Measurements from ENCODE around the gene PIGK.

Gene PIGK

DNA sequence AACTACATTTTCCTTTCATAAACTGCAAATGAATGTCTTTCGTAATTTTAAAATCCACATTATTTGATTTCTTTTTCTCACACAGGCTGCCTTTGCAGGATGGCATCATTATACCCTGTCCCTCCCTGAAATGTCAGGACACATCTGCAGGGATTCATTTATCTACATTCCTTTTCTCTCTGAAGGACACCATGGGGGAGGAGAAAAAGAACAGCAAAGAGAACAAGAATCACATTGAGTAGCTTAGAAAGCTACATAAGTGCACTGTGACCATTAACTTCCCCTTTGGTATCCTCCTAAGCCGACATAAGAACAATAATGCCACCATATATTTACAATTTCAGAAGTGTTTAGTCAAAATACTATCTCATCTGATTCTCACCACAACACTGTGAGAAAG, 129.5 kb downstream of the PIGK start:
- no peak for DNase-seq

DNA sequence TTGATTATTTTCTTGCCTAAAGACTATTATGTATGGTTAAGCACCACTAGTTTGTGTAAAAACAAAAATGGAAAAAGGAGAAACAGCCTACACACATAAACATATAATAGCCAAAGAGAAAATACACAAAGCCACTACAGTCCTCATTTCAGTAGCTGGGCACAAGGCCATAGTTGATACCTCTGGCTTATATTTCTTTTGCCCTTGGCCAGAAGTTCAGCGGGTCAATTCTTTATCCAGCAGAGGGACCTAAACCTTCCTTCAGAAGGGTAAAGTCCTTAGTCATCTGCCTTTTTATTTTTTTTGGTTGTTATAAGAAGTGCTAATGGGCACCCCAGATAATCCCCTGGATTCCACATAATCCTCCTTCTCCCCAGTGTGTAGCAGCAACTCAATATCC, 134.1 kb downstream of the PIGK start:
- DNase-seq, result no peak

DNA sequence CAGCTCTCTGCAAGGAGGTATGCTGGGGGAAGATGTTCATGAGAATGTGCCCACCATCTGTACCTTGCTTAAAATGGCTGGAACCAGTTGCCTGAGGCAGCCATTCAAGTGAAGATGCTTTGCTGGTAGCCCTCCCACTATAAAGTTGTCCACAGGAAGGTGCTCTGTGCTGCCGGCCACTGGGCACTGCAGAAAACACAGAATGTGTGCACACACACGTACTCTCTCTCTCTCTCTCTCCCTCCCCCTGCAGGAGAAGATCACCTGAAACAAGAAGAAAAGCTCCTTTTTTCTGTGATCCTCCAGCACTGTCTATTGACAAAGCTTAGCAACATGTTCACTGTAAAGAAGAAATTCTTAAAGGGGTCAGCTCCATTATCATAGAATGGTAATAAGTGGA, 134.8 kb downstream of the PIGK start:
- DNase-seq, result no peak

DNA sequence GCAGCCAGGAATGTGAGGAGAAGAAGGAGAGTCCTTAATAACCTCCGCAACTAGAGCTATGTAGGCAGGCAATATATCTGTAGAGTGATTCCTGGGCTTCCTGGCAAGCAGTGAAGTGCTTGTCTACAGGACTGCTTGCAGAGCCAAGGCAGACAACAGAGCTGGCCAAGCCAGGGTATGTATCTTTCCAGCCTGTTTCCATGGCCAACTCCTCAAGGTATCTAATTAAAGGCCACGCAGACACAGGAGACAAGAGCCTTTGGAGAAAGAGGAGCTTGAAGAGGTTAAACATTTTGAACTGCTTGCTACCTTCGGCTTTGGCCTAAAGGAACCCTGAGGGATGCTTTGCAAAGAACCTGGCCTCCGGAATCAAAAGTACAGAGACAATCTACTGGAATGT, 137.4 kb downstream of the PIGK start:
- no peak for DNase-seq

DNA sequence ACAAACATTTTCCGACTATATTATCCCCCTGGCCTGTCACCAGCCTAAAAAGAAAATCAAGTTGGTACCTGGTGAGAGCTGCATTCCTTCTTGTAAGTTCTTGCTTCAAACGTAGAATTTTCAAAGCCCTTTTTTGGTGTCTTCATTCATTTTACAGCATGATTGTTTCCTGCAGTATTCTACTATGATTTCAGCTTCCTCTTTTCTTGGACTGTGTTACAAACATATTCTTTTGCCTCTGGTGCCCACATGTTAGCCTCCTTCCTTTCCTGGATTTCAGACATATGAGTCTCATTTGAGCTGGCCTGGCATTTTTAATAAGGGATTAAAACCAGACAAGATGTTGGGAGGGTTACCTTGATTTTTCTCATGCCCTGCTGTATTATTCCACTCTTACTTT, 142.5 kb downstream of the PIGK start:
- DNase-seq, result no peak

DNA sequence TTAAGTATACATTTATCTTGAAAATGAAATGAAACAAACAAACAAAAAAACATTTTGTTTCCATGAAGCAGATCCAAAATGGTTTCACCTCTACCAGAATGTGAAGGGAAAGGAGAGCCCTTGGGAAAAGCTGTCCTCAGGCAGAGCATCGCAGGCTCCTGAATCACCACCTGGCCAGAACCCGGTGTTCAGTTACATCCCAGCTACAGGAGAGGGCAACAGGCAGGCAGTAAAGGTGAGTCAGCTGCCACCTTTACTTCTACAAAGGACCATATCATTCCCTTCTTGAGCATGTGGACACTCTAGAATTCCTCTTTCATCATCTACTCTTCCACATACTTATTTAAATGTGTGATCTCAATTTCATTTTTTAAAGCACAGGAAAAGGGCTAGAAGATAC, 151.2 kb downstream of the PIGK start:
- DNase-seq, result no peak

DNA sequence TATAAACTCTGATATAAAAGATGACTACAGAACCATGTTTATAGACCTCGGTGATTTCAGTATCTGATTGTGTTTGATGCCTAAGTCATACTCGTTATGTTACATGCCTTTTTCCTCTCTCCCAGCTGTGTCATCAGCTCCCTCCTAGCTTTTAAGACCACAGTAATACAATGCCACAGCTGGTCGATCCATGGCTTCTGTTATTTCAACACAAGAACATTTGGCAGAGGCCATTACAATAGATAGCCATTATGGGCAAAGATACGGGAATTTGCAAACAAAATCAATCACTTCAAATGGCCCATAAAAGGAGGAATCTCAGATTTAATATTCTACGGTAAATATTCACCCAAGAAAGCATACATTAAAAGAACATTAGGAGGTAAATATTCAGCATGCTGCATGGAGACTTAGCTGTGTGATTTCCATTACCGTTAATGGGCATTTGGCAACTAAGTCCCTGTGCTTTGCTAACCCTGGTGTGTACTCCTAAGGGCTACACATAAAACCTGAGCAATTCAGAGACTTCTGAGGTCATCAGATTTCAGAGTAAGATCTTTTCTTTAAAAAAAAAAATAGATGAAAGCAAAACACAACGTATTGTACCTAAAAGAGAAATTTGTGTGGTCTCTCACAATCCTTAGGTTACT, 153.4 kb downstream of the PIGK start:
- DNase-seq, result no peak

DNA sequence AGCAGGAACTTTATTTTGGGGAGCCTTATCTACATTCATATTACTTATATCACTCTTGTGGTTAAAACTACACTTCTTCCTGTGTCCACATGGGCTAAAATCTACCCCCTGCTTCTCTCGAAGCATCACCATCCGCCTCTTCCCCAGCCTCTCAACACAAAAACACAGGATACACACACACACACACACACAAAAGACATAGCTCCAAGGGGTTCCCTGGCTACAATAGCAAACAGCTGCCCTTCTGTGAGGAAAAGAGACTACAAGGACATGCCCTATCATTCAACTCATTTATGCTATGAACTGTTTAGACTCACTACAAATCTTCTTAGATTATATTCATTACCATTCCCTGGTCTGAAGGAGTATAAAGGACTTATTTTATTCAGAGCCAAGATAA, 155.0 kb downstream of the PIGK start:
- no peak for DNase-seq

DNA sequence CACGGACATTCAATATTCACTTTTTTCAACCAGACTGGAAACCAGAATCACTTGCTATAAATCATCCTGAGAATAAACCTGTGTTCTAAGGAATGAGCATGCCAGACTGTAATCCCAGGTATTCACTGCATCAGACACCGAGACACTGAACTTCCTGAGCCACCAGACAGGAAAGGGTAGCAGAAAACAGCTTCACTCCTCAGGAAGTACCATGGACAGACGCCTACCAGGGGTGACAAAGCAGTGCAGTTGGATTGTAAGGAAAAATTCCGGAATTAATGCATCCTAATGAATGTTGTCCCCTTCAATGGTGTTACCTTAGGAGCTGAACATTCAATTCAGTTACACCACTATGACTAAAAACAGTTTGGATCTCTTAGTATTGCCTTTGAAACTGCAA, 156.1 kb downstream of the PIGK start:
- peak; percentile 1 for DNase-seq

DNA sequence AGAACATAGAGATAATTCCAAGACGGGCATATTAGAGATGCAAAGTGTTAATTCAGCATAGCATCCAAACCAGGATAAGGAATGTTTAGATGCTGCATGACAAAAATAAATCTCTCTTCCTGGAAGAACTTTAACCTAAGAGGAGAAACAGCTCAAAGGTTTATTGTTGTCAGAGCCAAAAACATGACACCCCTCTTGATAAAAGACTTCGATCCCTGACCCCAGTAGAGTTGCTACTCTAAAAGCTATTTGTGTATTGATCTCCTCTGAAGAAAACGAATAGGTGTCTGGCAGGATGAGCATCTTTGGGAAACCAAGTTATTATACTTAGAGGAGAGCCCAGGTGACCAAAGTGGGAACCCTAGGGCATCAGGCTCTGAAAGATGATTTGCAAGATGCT, 158.1 kb downstream of the PIGK start:
- no peak for DNase-seq

DNA sequence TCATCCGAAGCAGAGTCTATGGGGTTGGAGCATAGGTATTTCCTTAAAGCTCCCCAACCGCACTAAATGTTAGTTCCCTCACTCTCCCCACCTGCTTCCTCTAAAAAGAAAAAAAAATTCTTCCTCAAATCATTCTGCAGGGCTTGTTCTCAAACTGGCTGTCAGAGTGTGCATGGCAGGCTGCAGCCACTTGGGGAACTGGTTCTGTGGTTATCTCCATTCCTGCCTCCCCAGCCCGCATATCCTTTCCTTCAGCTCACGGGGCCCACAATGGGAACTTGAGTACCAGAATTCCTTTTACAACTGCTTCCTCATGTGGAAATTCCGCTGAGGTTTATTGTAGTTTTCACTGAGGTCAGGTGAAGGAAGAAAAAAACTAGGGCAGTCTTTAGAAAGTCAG, 159.2 kb downstream of the PIGK start:
- DNase-seq, result no peak

DNA sequence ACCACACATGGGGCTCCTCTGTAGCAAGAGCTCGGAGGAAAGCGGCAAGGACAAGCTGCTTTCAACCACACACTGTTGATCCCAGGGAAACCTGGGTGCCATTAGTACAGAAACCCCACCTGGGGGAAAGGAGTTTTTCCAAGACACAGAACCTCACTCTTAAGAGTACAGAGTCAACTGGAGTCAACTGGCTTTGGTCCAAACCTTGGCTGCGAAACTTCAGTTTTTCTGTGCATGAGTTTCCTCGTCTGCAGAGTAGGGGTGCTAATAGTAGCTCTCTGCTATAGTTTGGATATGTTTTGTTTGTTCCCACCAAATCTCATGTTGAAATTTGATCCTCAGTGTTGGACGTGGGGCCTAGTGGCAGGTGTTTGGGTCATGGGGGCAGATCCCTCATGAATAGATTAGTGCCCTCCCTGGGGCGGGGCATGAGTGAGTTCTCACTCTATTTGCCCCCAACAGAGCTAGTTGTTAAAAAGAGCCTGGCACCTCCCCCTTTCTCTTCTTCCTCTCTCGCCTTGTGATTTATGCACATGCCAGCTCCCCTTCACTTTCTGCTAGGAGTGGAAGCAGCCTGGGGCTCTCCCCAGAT, 161.1 kb downstream of the PIGK start:
- no peak for DNase-seq

DNA sequence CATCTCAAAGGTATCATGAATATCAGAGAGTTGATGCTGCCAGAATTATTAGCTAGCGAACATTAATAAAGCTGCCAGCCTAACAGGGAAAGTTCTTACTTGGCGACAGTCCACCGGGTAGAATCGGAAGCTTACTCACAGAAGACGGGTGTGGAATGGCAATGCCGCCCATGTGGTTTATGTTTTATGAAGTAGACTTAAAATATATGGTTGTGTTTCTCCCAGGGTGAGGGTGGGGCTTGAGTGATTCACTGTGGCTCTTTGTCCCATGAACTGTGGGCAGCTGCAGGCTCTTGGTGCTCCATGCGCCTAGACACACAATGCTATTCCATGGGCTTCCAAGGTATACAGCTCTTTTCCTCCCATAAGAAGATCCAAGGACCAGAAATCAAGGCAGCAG, 162.7 kb downstream of the PIGK start:
- DNase-seq, result no peak

DNA sequence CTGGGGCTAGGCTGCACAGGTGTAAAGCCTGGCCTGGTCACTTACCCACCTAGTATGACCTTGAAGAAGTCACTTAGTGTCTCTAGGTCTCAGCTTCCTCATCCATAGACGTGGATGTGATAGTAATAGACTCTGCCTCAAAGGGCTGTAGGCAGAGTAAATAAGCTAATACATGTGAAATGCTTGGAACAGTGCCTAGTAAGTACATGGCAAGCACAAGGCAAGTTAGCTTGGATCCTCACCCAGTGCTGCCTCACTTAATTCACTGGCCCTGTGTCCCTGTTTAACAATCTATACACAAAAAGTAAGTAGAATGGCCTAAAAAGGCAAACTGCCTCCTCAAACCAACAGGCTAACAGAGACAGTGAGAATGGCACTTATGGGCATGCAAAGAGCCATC, 167.8 kb downstream of the PIGK start:
- no peak for DNase-seq

DNA sequence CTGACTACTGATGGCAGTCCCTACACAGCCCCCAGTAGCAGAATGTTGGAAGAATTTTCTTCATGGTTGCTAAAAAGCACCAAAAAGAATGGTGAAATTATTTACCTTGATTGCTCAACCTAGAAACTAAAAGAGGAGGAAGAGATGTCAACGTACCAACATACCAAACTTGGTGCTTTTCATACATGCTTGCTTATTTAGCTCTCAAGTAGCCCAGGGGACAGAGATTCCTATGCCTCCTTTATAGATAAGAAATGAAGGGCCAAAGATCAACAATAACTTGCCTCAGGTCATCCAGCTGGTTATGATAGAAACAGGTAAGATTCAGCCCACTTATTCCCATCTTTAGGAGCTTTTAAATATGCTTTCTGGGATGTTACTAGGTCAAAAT, 170.6 kb downstream of the PIGK start:
- no peak for DNase-seq

DNA sequence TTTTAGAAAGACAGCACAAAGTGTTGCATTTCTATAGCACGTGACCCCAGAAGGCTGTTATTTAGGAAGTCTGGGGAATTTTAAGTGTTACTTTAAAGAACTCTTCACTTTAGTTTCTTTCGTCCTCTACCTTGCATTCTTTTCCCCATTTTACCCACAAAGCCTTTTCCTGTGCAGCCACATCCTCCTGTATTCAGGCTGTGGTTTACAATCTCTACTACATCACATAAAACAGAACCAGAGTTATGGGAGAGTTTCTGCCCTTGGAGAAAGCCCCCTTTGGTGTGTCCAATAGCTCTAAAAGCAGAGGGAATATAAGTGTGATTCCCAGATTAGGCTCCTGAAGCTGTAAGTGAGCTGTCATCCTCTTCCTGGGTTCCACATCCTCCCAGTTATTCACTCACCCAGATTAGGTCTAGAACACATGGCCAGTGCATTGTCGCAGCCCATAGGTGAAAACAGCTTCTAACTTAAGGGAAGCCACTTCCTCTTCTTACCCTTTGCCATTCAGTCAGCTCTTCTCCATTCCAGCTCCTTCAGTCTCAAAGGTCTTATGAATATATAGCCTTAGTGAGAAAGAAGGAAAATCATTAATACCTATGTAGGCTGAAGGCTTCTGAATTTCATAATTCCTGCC, 171.1 kb downstream of the PIGK start:
- DNase-seq, result no peak

DNA sequence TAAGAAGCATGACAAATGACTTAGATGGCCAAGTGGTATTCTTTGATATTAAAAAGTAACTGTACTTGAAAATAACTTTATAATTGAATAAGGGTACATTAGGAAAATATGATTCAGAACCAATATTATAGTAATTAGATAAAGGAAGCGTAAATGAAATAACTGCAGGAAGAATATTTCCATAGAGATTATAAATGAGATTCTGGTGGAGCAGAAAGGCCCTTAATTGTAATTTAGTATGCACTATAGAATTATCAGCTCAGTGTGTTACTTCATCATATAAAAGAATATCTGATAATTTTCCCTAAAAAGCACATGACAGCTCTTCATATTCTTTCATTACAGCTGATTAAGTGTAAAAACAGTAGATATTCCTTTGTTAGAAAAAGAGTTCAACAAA, 171.7 kb downstream of the PIGK start:
- DNase-seq, result no peak

DNA sequence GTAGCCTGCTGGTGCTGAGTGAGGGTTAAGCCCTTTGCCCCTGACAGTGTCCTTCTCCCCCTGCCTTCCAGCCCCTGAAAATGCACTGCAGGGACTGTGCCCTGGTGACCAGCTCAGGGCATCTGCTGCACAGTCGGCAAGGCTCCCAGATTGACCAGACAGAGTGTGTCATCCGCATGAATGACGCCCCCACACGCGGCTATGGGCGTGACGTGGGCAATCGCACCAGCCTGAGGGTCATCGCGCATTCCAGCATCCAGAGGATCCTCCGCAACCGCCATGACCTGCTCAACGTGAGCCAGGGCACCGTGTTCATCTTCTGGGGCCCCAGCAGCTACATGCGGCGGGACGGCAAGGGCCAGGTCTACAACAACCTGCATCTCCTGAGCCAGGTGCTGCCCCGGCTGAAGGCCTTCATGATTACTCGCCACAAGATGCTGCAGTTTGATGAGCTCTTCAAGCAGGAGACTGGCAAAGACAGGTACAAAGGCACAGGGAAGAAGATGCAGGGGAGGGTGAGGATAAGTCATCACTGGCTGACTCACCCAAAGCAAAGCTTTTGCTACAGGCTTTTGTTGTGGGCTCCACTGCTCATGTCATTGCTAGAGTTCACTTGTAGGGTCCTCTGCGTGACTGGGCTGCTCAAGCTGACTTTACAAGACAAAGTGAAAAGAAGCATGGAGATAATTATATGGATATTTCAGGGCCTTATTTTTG, 174.9 kb downstream of the PIGK start:
- DNase-seq, result peak; percentile 10

DNA sequence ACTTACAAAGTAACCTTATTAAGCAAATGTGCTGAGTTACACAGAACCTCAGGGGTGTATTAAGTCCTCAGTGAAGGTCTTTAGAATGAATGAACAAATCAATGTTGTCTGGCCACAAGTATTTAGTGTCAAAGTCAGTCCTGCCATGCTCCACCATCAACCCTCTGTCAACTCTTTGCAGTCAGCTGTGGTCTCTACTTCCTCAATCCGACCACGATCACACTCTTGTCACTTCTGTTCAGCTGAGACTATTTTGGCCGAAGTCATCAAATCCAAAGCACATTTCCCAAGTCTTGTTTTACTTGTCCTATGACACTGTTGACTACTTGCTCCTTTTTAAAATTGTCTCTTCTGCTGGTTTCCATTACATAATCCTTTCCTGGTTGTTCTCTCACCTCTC, 178.4 kb downstream of the PIGK start:
- DNase-seq, result no peak

DNA sequence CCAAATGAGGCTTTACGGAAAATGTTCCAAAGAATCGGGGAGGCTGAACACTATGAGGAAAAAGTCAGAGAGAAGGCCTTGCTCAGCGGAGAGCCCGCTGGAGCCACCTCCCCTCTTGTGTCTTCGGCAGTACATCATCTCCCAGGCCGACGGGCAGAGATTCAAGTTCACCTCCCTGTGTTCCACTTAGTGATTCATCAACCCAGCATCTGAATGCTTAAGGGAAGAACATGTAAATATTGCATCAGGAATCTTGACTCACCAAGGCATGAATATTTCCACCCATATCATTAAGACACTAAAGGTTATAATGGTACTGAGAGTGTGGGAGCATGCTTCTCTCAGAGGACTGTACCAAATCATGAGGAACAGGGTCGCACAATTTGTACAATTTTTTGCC, 179.5 kb downstream of the PIGK start:
- peak; percentile 78 for DNase-seq

DNA sequence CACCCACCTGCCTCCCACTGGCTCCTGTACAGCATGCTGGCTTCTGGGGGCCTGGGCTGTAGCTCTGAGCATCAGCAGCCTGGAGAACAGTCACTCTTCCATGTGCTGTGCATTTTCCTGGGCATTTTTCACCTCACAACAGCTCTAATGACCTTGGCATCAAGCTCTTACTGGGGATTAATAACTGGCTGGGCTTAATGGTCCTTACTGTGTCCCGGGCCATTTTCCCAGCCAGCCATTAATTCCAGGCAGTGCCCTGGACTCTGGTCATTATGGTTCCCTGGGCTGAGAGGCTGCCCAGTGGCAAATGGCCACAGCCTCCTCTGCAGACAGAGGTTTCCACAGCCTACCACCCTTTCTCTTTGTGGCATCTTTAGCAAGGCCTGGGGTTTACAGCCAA, 180.1 kb downstream of the PIGK start:
- DNase-seq, result no peak

Data from kidney glomerular epithelial cell (primary cell).